HEK293 (cell line): ENCODE measurements around the gene CPNE1.

ENCODE experiments used
- GLI4 ChIP-seq: fragments of 450-650 bp; formaldehyde crosslinking; IDR thresholded peaks from 2 replicates; pipeline ENCODE4 v1.5.1; 2016; ENCODE audit warnings: missing biosample characterization, missing genetic modification characterization
- INSM2 ChIP-seq: fragments of 450-650 bp; formaldehyde crosslinking; IDR thresholded peaks from 2 replicates; pipeline ENCODE4 v1.5.1; 2016; ENCODE audit warnings: missing biosample characterization, missing genetic modification characterization
- KLF7 ChIP-seq: fragments of 450-650 bp; formaldehyde crosslinking; IDR thresholded peaks from 2 replicates; pipeline ENCODE4 v1.5.1; 2016; ENCODE audit warnings: missing biosample characterization, missing genetic modification characterization, borderline replicate concordance
- OSR2 ChIP-seq: fragments of 450-650 bp; formaldehyde crosslinking; IDR thresholded peaks from 2 replicates; pipeline ENCODE4 v1.5.1; 2016; ENCODE audit warnings: missing biosample characterization, missing genetic modification characterization
- OVOL3 ChIP-seq: fragments of 450-650 bp; formaldehyde crosslinking; IDR thresholded peaks from 2 replicates; pipeline ENCODE4 v1.5.1; 2016; ENCODE audit warnings: missing biosample characterization, missing genetic modification characterization
- REST ChIP-seq: fragments of 450-650 bp; formaldehyde crosslinking; IDR thresholded peaks from 2 replicates; pipeline ENCODE4 v1.5.1; 2016; ENCODE audit warnings: missing biosample characterization, missing genetic modification characterization
- SP7 ChIP-seq: fragments of 450-650 bp; formaldehyde crosslinking; IDR thresholded peaks from 2 replicates; pipeline ENCODE4 v1.5.1; 2016; ENCODE audit warnings: missing biosample characterization, missing genetic modification characterization
- ZBTB20 ChIP-seq: fragments of 450-650 bp; formaldehyde crosslinking; IDR thresholded peaks from 2 replicates; pipeline ENCODE4 v1.5.1; 2016; ENCODE audit warnings: missing biosample characterization, missing genetic modification characterization
- ZBTB48 ChIP-seq: fragments of 450-650 bp; formaldehyde crosslinking; IDR thresholded peaks from 2 replicates; pipeline ENCODE4 v1.5.1; 2016; ENCODE audit warnings: missing biosample characterization, missing genetic modification characterization
- ZFP69B ChIP-seq: fragments of 450-650 bp; formaldehyde crosslinking; IDR thresholded peaks from 2 replicates; pipeline ENCODE4 v1.5.1; 2016; ENCODE audit warnings: missing biosample characterization, missing genetic modification characterization
- ZNF146 ChIP-seq: fragments of 450-650 bp; formaldehyde crosslinking; IDR thresholded peaks from 2 replicates; pipeline ENCODE4 v1.5.1; 2016; ENCODE audit warnings: missing biosample characterization, missing genetic modification characterization
- ZNF155 ChIP-seq: fragments of 450-650 bp; formaldehyde crosslinking; IDR thresholded peaks from 2 replicates; pipeline ENCODE4 v1.5.1; 2016; ENCODE audit warnings: missing biosample characterization, missing genetic modification characterization
- ZNF2 ChIP-seq: fragments of 450-650 bp; formaldehyde crosslinking; IDR thresholded peaks from 2 replicates; pipeline ENCODE4 v1.5.1; 2016; ENCODE audit warnings: missing biosample characterization, missing genetic modification characterization
- ZNF280C ChIP-seq: fragments of 450-650 bp; formaldehyde crosslinking; IDR thresholded peaks from 2 replicates; pipeline ENCODE4 v1.5.1; 2016; ENCODE audit warnings: missing biosample characterization, missing genetic modification characterization
- ZNF394 ChIP-seq: fragments of 450-650 bp; formaldehyde crosslinking; IDR thresholded peaks from 2 replicates; pipeline ENCODE4 v1.5.1; 2016; ENCODE audit warnings: missing biosample characterization, missing genetic modification characterization, mild to moderate bottlenecking, moderate library complexity, borderline replicate concordance
- ZNF48 ChIP-seq: fragments of 450-650 bp; formaldehyde crosslinking; IDR thresholded peaks from 2 replicates; pipeline ENCODE4 v1.5.1; 2016; ENCODE audit warnings: missing biosample characterization, missing genetic modification characterization
- ZNF624 ChIP-seq: fragments of 450-650 bp; formaldehyde crosslinking; IDR thresholded peaks from 2 replicates; pipeline ENCODE4 v1.5.1; 2017; ENCODE audit warnings: missing biosample characterization, missing genetic modification characterization
- ZNF704 ChIP-seq: fragments of 450-650 bp; formaldehyde crosslinking; IDR thresholded peaks from 2 replicates; pipeline ENCODE4 v1.5.1; 2016; ENCODE audit warnings: missing biosample characterization, missing genetic modification characterization
- ZNF76 ChIP-seq: fragments of 450-650 bp; formaldehyde crosslinking; IDR thresholded peaks from 2 replicates; pipeline ENCODE4; 2016; ENCODE audit warnings: low read depth, missing biosample characterization, missing genetic modification characterization, borderline replicate concordance
- ZXDB ChIP-seq: fragments of 450-650 bp; formaldehyde crosslinking; IDR thresholded peaks from 2 replicates; pipeline ENCODE4 v1.5.1; 2016; ENCODE audit warnings: missing biosample characterization, missing genetic modification characterization
- TF ChIP-seq, protein P1 (sequence below): fragments of 450-650 bp; formaldehyde crosslinking; IDR thresholded peaks from 2 replicates; pipeline ENCODE4 v1.5.1; 2016; ENCODE audit warnings: missing biosample characterization, missing genetic modification characterization
- TF ChIP-seq, protein P2 (sequence below): fragments of 450-650 bp; formaldehyde crosslinking; IDR thresholded peaks from 2 replicates; pipeline ENCODE4 v1.5.1; 2017; ENCODE audit warnings: missing biosample characterization, missing genetic modification characterization
- TF ChIP-seq, protein P3 (sequence below): fragments of 450-650 bp; formaldehyde crosslinking; IDR thresholded peaks from 2 replicates; pipeline ENCODE4 v1.5.1; 2016; ENCODE audit warnings: missing biosample characterization, missing genetic modification characterization

Gene CPNE1

GRCh38 chr20:35615667-35616464, 48.8 kb downstream of the CPNE1 start, which contains the start of gene SPAG4 (continued):
- TF ChIP-seq ZNF280C (no peak), OSR2 (tag by site-specific recombination) (peak; percentile 82), REST (tag by site-specific recombination) (0 out of 2 replicates have a peak, but pooled peaks have one; percentile 13), ZBTB20 (peak; percentile 95), SP7 (tag by site-specific recombination) (peak; percentile 66), INSM2 (tag by site-specific recombination) (peak; percentile 76), ZNF2 (tag by site-specific recombination) (peak; percentile 80; the same call in 1 of the 2 replicates), ZNF155 (no peak), GLI4 (tag by site-specific recombination) (no peak), ZNF624 (tag by site-specific recombination) (no peak), KLF7 (tag by site-specific recombination) (peak; percentile 74), ZXDB (tag by site-specific recombination) (peak; percentile 87), ZFP69B (tag by site-specific recombination) (no peak), ZNF48 (tag by site-specific recombination) (no peak), ZNF76 (tag by site-specific recombination) (0 out of 2 replicates have a peak, but pooled peaks have one; percentile 50), ZNF146 (tag by site-specific recombination) (0 out of 2 replicates have a peak, but pooled peaks have one; percentile 46), ZBTB48 (tag by site-specific recombination) (peak; percentile 52; the same call in 1 of the 2 replicates), OVOL3 (tag by site-specific recombination) (peak; percentile 53; the same call in 1 of the 2 replicates), ZNF394 (tag by site-specific recombination) (0 out of 2 replicates have a peak, but pooled peaks have one; percentile 22), ZNF704 (tag by site-specific recombination) (peak; percentile 72; the same call in 1 of the 2 replicates)
- TF ChIP-seq, protein P1, sequence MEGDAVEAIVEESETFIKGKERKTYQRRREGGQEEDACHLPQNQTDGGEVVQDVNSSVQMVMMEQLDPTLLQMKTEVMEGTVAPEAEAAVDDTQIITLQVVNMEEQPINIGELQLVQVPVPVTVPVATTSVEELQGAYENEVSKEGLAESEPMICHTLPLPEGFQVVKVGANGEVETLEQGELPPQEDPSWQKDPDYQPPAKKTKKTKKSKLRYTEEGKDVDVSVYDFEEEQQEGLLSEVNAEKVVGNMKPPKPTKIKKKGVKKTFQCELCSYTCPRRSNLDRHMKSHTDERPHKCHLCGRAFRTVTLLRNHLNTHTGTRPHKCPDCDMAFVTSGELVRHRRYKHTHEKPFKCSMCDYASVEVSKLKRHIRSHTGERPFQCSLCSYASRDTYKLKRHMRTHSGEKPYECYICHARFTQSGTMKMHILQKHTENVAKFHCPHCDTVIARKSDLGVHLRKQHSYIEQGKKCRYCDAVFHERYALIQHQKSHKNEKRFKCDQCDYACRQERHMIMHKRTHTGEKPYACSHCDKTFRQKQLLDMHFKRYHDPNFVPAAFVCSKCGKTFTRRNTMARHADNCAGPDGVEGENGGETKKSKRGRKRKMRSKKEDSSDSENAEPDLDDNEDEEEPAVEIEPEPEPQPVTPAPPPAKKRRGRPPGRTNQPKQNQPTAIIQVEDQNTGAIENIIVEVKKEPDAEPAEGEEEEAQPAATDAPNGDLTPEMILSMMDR (tag by site-specific recombination) = peak; percentile 19; the same call in 1 of the 2 replicates
- TF ChIP-seq, protein P2, sequence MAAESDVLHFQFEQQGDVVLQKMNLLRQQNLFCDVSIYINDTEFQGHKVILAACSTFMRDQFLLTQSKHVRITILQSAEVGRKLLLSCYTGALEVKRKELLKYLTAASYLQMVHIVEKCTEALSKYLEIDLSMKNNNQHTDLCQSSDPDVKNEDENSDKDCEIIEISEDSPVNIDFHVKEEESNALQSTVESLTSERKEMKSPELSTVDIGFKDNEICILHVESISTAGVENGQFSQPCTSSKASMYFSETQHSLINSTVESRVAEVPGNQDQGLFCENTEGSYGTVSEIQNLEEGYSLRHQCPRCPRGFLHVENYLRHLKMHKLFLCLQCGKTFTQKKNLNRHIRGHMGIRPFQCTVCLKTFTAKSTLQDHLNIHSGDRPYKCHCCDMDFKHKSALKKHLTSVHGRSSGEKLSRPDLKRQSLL (tag by site-specific recombination) = no peak; the same call in 1 of the 2 replicates
- TF ChIP-seq, protein P3, sequence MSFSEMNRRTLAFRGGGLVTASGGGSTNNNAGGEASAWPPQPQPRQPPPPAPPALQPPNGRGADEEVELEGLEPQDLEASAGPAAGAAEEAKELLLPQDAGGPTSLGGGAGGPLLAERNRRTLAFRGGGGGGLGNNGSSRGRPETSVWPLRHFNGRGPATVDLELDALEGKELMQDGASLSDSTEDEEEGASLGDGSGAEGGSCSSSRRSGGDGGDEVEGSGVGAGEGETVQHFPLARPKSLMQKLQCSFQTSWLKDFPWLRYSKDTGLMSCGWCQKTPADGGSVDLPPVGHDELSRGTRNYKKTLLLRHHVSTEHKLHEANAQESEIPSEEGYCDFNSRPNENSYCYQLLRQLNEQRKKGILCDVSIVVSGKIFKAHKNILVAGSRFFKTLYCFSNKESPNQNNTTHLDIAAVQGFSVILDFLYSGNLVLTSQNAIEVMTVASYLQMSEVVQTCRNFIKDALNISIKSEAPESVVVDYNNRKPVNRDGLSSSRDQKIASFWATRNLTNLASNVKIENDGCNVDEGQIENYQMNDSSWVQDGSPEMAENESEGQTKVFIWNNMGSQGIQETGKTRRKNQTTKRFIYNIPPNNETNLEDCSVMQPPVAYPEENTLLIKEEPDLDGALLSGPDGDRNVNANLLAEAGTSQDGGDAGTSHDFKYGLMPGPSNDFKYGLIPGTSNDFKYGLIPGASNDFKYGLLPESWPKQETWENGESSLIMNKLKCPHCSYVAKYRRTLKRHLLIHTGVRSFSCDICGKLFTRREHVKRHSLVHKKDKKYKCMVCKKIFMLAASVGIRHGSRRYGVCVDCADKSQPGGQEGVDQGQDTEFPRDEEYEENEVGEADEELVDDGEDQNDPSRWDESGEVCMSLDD = peak; percentile 88; the same call in 1 of the 2 replicates
